Measurements from ENCODE around the gene ZBTB7C. TPM values are rescaled to one million over a fixed set of nuclear protein-coding genes. Genes with fewer than 3 reads are reported as not detected.

Gene ZBTB7C
- total RNA-seq, 3 donors from 2014 or later (not counting 1 experiment from before 2014, with no cell fraction given): 0.07 TPM; not detected in 2

- intact Hi-C loops (cut with micrococcal nuclease): no loop called here
- Mint-ChIP-seq H3K9me3 (no peaks in the 10 kb centered on the region), H3K27me3 (ENCODE audit: low read depth in 2 of 2) (peaks cover 10 to 14% of the 10 kb centered on the region in 2 donors), H3K36me3 (no peaks in the 10 kb centered on the region), H3K4me1 (no peaks in the 10 kb centered on the region), H3K4me3 (no peak overlapping the region), H3K27ac (no peak overlapping the region)
- TF ChIP-seq CTCF (IDR thresholded peaks at IDR 0.05): no peak
- WGBS (ENCODE audit: insufficient coverage): 84% methylated on average over 7 of the region's 7 CpGs
- no peak overlapping the region for H3K27ac ChIP-seq (ENCODE audit: low read length)
- H3K4me1 ChIP-seq (ENCODE audit: control insufficient read depth, insufficient read depth, low read length): no peaks in the 10 kb centered on the region
- no peaks in the 10 kb centered on the region for H3K36me3 ChIP-seq (ENCODE audit: control insufficient read depth, insufficient read depth, low read length)
- H3K9me3 ChIP-seq (ENCODE audit: control insufficient read depth, insufficient read depth, low read length): no peaks in the 10 kb centered on the region
- DNase-seq (no peak), ATAC-seq (no peak)
- H3K4me3 ChIP-seq (ENCODE audit: low read length): no peak overlapping the region
- H3K27me3 ChIP-seq (ENCODE audit: control insufficient read depth, insufficient read depth, low read length): no peaks in the 10 kb centered on the region
These were observed 298.4 kb downstream of the ZBTB7C start for GRCh38 chr18:48110797-48111196.

GRCh38 chr18:48109961-48110493, 299.2 kb downstream of the ZBTB7C start:
- no peak overlapping the region for H3K4me3 ChIP-seq (ENCODE audit: low read length)
- Mint-ChIP-seq H3K36me3 (no peaks in the 10 kb centered on the region), H3K4me1 (no peaks in the 10 kb centered on the region), H3K4me3 (no peak overlapping the region), H3K9me3 (no peaks in the 10 kb centered on the region), H3K27ac (no peak overlapping the region), H3K27me3 (ENCODE audit: low read depth in 2 of 2) (peaks cover 10 to 18% of the 10 kb centered on the region in 2 donors)
- intact Hi-C loops (cut with micrococcal nuclease): loop anchor here (5.0 kb wide), 1 partner anchor 338 kb away; no protein-coding TSS in a partner anchor
- no peaks in the 10 kb centered on the region for H3K9me3 ChIP-seq (ENCODE audit: control insufficient read depth, insufficient read depth, low read length)
- no peak overlapping the region for H3K27ac ChIP-seq (ENCODE audit: low read length)
- no peak for ATAC-seq
- no peak for DNase-seq
- no peak for TF ChIP-seq CTCF (IDR thresholded peaks at IDR 0.05)
- WGBS (ENCODE audit: insufficient coverage): 62% methylated on average over 6 of the region's 6 CpGs
- no peaks in the 10 kb centered on the region for H3K36me3 ChIP-seq (ENCODE audit: control insufficient read depth, insufficient read depth, low read length)
- no peaks in the 10 kb centered on the region for H3K27me3 ChIP-seq (ENCODE audit: control insufficient read depth, insufficient read depth, low read length)
- H3K4me1 ChIP-seq (ENCODE audit: control insufficient read depth, insufficient read depth, low read length): no peaks in the 10 kb centered on the region

GRCh38 chr18:48108136-48108535, 301.0 kb downstream of the ZBTB7C start:
- Histone ChIP-seq H3K4me3 (ENCODE audit: low read length) (no peak overlapping the region), H3K27ac (ENCODE audit: low read length) (no peak overlapping the region), H3K4me1 (ENCODE audit: control insufficient read depth, insufficient read depth, low read length) (no peaks in the 10 kb centered on the region), H3K27me3 (ENCODE audit: control insufficient read depth, insufficient read depth, low read length) (no peaks in the 10 kb centered on the region), H3K9me3 (ENCODE audit: control insufficient read depth, insufficient read depth, low read length) (no peaks in the 10 kb centered on the region), H3K36me3 (ENCODE audit: control insufficient read depth, insufficient read depth, low read length) (no peaks in the 10 kb centered on the region)
- Mint-ChIP-seq H3K27ac (no peak overlapping the region), H3K4me3 (no peak overlapping the region), H3K9me3 (no peaks in the 10 kb centered on the region), H3K27me3 (ENCODE audit: low read depth in 2 of 2) (peaks cover 13 to 18% of the 10 kb centered on the region in 2 donors), H3K36me3 (no peaks in the 10 kb centered on the region), H3K4me1 (no peaks in the 10 kb centered on the region)
- no peak for TF ChIP-seq CTCF (IDR thresholded peaks at IDR 0.05)
- WGBS (ENCODE audit: insufficient coverage): 68% methylated on average over 11 of the region's 11 CpGs
- DNase-seq (no peak), ATAC-seq (no peak)
- intact Hi-C loops (cut with micrococcal nuclease): loop anchor here (5.0 kb wide), 1 partner anchor 336 kb away; no protein-coding TSS in a partner anchor
